T-helper 2 cell (primary cell): Measurements from ENCODE around the gene FMNL3.

Experiments used
- DNase-seq, 5 experiments: peaks; one replicate each; pipeline versions ENCODE4 v3.0.0 to v3.0.0-alpha.2; 2012 to 2022

Gene FMNL3

DNA sequence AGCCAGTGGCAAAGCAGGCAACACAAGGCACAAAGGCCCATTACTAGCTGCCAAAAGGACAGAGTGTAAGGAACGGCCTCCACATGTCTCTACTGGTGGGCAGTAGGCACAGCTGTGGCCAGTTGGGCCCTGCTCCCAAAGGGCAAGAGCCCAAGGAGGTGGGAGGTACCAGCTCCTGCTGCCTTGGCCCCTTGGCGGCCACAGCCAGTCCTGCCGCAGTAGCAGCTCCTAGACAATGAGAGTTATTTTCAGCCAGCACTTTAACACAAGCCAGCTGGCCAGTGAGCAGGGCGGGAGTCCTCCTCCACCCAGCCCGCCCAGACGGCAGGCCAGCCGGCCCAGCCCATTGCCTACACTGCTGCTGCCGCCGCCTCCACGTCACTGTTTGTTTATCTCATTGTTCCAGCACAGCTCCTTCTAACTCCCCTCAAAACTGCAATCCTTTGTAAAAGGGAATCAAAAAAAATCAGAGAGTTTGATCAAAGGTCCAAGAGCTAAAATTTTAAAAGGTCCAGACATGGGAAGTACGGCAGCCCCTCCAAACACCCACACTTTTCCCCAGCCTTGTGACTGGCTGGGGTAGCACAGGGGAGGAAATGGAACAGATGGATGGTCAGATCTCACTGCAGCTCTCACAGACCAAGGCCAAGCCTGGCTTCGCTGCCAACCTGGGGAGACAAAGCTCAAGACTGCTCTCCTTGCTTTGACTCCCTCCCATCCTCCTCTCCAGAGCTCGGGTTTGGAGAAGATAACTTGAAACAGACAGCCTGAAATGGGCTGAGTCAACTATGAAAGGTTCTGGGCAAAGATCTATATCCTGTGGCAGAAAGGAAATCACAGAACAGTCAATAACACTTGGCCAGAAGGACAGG lies 33.5 kb downstream of the FMNL3 start:
- peak in 1 of 5 experiments; percentile 46 for DNase-seq

DNA sequence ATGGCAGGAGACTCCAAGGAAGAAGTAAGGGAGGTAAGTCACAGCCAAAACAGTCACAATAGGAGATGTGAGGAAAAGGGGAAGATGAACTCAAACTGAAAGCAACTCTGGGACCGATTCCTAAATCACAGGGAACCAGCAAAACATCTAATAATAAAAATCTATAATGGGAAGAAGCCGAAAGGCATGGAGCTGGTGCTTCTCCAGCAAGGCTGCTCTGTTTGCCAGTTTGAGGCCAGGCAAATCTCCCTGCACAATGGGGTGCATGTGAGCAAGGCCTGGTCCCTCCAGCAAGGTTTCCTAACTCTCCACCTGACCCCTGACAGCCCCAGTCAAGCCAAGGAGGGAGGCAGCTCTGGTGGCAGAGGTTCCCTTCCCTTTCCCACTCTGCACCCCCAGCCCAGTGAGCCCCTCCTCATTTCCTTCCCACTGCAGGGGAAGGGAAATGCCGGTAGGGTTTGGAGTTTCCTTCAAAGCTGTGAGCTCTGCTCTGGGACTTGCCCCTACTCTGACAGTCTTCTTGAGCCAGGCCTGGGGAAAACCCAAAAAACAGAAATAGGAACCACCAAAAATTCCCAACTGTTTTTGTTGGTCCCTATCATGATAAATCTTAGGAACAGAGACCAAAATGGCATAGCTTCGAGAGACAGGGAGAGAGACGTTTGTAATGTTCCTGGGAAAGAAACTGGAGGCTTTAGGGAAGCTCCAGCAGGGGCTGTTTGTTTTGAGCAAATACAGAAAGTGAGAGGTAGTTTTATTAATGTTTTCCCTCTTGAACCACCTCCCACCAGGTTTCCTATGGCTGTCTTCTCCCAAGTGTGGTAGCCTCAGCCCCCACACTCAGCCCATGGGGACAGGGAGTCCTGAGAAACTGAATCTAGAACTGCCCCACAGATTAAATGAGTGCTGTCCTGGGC lies 34.6 kb downstream of the FMNL3 start:
- no peak for DNase-seq

DNA sequence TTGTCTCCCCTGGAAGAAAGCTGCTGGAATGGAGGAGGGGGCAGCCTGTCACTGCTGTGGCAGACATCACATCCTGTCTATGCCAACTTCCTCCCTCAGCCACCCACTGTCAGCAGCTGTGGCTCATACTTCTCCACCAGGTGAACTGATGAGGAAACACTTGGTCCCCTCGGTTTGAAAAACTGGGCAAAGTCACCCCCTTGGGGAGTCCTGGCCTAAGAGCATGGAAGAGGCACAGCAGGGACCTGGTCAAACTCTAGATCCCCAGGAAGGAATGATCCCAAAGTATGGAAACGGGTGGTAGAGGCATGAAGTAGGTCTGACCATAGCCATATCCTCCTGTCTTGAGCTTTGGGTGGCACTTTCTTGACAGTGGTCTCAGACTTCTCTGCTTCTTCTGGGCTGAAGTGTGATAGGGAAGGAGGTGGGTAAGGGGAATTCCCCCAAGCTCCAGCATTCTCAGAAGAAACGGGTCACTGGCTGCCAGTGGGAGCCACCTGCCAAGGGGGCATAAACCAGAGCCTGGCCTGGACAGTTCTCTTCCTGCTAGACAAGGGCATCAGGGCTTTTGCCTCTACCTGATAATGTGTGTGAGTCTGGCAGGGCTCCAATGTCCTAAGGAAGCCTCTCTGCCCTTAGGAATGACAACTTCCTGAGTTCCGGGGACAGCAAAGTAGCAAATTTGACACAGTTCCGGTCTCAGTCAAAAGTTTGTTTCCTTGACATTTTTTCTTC lies 36.0 kb downstream of the FMNL3 start:
- peak; percentile 19 to 88 (median 45) for DNase-seq

DNA sequence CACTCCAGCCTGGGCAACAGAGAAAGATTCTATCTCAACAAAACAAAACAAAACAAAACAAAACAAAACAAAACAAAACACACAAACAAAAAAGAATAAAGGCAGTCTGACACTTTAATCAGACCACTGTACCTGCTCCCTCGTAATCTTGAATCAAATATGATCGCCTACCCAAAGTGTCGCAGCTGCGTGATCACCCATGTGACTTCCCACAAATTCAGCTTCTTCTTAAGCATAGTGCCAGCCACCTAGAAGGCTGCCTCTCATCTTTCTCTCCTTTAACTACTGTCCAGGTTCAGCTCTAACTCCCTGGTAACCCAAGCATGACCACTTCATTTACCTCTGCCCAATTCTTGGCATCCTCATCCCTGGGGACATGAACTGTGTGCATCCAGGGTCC lies 37.4 kb downstream of the FMNL3 start:
- DNase-seq, result no peak

DNA sequence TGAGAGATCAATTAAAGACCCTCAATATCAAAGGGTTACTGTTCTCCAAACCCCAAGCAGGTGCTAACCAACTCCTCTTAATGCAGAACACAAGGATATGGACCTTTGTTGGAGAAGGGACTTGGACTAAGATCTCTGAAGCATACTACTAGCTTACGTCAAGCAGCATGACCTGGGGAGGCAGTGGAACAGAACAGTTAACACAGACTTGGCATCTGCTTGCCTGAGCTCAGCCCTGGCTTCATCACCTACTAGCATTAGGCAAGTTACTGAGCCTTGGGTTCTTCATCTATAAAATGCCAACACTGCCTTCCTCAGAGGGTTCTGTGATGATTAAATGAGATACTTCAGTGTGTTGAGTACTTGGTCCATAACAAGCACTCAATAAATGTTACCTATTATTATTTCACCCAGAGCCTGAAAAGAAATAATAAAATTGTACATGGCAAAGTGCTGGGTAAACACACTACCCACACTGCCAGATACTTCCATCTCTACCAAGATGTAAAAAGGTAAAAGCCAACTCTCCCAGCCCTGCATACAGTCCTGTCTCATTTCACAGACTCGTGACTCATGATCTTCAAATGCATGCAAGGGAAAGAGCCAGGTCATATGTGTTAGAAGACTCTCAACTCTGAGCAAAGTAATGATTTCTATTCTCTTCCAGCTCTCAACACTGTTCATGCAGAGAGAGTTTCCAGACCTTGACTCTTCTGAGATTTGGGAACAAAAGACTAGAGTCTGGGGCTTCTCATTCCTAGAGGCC lies 39.7 kb downstream of the FMNL3 start:
- no peak for DNase-seq

DNA sequence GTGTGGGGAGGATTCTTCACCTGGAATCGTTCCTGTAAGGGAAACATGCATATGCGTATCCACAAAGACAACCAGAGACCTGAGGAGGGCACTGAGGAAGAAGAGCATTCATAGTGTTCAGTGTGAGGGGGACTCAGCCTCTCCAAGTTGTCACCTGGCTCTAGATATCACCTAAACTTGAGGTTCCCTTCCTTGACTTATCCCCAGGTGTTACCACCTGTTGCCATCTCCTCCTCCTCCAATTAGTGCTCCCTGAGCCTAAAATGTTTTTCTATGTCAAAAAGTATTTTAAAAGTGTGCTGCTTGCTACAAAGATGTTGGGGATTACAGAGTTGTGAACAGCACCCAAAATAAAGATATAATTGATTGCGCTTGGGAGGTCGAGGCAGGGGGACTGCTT lies 41.0 kb downstream of the FMNL3 start:
- DNase-seq, result no peak

DNA sequence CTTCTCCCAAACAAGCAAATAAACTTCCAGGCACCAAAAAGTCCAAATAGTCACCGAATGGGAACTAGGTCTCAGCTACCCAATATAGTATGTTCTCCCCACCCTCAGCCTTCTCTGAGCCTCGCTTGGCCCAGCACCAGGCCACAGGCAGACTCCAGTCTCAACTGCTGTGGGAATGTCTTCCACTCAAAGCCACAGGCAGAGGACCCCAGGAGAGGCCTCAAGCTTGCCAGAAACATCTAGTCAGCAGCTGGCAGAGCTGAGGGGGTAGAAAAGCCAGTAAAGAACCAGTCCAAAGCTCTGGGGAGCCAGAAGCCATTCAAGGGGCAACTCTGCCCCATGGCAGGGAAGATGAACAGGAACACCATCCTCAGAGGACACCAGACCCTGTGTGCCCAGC lies 41.8 kb downstream of the FMNL3 start:
- DNase-seq, result no peak

DNA sequence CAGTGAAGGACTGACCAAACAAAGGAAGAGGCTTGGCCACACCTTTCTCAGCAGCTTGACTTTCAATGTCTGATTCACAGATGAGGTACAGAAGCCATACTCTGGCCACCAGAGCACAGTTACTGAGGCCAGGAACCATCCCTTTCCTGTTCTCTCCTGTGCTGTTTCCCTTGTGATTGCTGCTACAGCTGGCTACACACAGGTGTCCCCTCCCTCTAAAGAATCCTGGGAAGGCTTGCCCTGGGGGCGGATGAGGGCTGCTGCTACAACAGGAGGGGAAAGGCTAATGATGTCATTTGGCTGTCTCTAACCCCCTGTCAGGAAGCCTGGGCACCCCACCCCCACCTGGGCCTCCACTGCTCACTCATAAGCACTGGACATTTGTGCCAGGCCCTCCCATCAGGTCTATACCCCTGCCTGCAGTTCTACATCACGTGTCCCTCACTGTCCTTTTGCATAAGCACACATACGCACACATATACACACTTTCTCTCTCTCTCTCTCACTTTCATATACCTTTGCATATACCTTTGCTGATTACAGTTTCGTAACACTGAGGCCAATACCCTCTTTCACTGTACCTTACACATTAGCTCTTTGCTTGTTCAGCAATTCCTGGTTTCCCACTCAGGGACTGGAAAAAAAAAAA lies 42.5 kb downstream of the FMNL3 start:
- no peak for DNase-seq

DNA sequence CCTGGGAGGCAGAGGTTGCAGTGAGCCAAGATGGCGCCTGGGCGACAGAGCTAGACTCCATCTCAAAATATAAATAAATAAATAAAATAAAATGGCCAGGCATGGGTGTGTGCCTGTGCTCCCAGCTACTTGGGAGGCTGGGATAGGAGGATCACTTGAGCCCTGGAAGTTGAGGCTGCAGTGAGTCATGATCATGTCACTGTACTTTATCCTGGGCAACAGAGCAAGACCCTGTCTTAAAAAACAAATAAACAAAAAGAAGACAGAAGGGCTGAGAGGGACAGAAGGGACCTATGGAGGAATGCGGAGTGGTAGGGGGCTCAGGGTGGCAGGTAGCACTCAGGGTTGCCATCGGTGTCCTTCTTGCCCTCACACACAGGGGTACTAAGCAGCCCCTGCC lies 43.0 kb downstream of the FMNL3 start:
- DNase-seq, result no peak

DNA sequence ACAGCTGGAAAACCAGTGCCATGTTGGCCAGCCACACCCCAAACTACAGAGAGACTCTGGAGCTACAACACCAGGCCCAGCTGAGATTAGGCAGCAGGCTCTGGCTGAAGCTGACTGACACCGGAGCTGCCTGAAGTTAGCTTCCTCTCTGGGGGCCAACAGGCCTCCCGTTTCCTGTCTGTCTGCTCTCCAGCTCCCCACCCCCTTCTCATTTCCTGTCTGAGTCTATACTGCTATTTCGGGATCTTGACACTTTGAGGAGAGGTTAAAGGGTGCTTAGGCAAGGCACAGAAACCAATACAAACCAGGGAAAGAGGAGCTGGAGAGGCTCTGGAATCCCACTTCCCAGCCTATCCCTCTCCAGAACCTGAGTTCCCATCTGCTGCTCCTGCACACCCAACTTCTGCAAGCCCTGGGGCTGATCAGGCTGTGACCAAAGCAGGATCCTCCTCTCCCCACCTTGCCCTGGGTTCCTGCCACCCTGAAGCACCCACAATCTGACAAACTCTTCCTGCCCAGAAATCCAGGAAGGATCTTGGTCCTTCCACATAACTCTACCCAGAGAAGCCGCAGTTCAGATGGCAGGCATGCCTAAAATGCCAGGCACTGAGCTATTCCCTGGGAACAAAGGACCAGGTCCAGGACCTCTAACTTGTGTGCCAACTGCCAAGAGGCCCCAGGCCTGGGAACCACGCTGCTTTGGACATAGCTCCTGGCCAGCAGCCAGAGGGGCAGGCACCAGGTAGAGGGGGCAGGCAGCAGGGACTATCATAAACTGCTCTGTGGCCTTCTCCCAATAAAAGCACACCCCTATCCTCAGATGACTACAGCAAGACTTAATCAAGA lies 44.0 kb downstream of the FMNL3 start:
- DNase-seq, result peak in 4 of 5 experiments; percentile 38 to 93 (median 70)

DNA sequence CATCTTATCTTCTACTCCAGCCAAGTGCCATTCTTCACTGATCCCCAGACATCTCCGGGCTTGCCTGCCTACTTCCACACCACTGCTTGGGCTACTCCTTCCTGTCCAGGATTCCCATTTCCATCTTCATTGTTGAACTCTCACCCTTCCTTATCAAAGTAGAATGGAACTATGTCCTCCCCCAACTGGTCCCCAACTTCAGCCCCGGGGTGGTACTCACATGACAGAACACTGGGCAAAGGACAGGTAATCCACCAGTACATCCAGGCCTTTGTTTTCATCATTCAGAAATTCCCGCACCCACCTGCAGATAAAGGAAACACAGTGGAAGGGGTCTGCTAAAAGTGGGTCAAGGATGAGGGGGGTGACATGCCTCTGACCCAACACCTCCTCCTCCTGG lies 45.5 kb downstream of the FMNL3 start:
- no peak for DNase-seq

DNA sequence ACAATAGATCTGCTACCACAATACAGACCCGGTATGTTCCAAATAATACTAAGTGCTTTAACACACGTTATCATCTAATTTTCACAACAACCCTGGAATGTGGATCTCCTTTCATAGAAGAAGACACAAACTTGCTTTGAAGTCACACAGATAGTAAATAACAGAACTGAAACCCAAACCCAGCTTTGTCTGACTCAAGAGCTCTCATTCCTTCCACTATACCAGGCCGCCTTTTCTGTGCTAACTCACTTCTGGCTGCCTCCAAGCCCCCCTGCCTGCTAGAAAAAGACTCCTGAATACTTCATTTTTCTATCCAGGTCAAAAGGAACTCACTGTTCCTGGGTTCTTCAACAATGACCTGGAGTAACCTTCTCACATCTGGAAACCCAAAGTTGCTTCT lies 46.0 kb downstream of the FMNL3 start:
- DNase-seq, result no peak

DNA sequence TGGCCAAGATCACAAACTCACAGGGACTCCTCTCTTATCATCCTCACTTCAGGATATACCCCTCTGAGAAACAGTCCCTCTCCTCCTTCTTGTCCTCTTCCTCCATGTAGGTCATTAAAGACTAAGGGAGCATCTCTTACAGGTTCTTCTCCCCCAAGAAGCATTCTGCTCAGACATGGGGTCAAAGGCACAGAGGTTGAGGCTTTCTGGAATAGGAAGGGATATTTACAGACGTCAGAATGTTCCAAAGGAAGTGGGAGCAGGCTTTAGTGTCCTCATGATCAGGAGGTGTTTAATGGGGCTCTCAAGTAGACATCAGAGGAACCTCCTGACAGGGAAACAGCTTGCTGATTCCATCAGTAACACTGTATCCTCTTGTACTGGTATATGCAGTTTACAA lies 47.5 kb downstream of the FMNL3 start:
- DNase-seq, result no peak

DNA sequence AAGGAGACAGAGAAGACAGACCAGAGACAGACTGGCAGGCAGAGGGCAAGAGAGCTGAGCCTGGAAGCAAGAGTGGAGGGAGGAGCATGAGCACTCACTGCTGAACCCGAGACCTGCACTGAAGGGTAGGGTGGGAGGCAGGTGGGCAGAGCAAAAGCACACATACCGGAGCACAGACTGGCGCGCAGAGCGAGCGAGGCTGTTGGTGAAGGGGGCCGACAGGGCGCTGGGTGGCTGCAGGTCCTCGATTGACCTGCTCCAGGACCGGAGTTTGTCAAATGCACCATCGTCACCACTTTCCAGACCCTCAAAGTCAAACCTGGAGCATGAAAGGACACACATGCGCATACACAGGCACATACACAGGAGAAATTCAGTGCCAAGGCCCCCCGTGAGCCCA lies 48.9 kb downstream of the FMNL3 start:
- no peak for DNase-seq

DNA sequence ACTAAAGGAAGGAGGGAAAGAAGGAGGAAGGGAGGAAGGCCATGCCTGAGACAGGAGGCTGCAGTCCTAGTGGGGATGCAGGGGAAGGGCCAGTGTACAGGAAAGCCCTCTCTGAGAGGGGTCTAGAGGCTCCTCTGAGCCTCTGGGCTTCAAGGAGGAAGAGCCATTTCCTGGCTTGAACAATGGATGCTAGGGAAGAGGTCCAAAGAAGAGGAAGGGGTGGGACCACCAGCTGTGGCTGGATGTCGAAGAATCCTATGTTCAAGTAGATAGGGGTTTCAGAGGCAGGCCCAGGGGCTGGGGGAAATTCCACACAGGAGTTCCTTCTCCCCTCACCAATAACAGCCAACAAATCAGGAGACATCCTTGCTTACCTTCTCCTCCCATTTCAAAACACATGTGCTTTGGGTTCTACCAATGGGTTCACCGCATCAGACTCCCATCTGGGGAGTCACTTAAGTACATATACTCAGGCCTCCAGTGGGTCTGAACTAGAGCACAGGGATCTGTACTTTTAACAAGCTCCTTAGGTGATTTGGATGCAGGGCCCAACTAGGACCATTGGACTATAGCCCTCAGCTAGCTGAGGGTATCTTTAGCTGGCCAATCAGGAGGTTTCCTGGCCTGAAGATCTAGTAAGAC lies 51.5 kb downstream of the FMNL3 start:
- DNase-seq, result no peak

DNA sequence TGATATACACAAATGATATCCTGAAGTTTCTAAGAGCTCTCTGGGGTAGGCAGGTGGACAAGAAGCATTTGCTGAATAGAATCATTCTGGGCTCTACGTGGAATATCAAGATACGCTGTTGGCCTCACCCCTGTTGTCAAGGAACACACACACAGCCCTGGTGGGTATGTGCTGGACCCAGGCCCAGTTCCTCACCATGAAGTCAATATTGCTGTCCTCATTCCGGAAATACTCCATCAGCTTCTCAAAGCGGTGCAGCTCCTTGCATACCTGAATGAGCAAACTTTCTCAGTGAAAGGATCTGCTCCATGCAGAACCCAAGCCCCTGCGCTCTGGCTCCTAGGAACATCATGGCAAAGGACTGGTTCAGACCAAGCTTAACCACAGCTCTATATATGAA lies 52.5 kb downstream of the FMNL3 start:
- DNase-seq, result no peak

DNA sequence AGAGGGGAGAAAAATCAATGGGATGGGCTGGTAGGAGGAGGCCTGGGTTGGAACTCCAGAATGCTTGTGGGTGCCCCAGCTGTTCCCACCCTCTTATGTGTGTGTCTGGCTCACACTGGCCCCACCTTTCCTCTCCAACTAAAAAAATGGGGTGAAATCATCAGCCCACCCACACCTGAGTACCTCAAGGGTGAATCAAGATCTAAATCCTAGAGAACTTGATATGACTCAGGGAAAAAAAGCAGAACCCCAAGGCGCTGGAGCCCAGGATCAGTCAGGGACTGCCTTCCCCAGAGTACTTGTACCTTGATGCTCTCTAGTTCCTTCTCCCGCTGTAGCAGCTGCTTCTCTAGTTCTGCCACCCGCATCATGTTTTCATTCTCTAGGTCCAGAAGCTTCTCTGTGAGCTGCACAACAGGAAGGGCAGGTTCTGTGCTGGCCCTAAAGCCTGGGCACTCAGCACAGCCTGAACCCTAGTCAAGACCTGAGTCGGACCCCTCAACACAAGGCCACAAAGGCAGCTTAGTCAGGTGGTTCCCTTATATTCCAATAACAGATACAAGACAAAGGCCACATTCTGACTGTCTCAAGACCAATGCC lies 54.2 kb downstream of the FMNL3 start:
- DNase-seq, result no peak

DNA sequence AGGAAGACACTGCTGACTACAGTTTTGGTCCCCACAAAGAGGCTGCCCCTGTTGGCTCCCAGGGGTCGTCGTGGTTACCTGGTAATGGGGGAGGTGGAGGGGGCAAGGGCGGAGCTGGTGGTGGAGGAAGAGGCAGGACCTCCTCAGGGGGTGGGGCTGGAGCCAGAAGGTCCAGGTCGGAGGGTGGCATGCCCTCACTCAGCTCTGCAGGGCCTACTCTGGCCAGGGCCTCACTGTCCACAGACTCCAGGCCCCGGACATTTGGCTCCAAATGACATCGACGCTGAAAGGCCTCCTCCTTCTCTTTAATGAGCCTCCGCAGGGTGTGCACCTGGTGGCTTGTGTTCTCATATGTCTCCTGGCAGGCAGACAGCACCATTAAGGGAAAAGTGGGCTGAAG lies 55.4 kb downstream of the FMNL3 start:
- DNase-seq, result no peak

DNA sequence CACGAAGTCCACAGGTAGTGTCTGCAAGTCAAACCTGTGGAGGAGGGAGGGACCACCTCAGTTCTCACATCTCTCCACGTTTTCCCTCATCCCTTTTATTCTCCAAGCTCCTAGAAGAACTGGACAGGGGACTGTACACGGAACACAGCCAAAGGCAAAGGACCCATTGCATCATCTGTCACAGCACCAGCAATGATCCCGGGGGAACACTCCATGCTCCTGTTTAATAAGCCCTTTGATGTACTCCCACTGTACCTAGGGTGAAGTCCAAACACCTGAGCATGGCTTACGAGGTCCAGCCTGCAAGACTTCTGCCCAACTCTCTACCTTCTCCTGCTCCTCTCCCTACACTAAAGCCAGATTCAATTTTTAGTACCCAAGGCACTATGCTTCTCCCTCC lies 57.3 kb downstream of the FMNL3 start:
- DNase-seq, result no peak

DNA sequence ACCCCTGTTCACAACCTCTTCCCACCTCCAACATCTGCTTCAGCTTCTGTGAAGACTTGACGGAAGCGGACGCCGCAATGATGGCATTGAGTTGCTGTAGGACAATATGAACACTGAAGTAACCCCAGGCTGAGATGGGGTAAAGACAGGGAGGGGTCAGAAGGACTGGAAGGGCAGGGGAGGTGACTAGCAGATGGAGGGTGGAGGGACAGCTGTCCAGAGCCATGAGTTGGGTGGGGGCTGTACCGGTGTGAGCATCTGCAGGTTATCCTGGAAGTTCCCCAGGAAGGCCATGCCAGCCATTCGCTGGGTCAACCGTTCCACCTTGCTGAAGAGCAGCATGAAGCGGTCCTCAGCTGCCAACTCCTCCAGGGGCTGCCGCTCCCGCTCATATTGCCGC lies 57.8 kb downstream of the FMNL3 start:
- no peak for DNase-seq
